ENCODE measurements around the gene MEX3D.

GRCh38 chr19:1599460-1599846 lies 31.3 kb upstream of the MEX3D start:
- no peak for TF ChIP-seq POLR2A (IDR thresholded peaks at IDR 0.05)
- TF ChIP-seq CTCF (IDR thresholded peaks at IDR 0.05) = no peak
- TF ChIP-seq POLR2AphosphoS5 (IDR thresholded peaks at IDR 0.05) = no peak

All from sigmoid colon (tissue), 4 donors.